ENCODE measurements around the gene PHYHIPL.

- TF ChIP-seq ZSCAN30 (tag by site-specific recombination; IDR thresholded peaks at IDR 0.05) (no peak), ZNF558 (tag by site-specific recombination; IDR thresholded peaks at IDR 0.05) (no peak), ZNF157 (tag by site-specific recombination; IDR thresholded peaks at IDR 0.05) (no peak), HOXA7 (CRISPR knock-in tag; IDR thresholded peaks at IDR 0.05; ENCODE audit: borderline replicate concordance) (no peak), CTCF (tag by site-specific recombination; IDR thresholded peaks at IDR 0.05) (no peak), ZNF133 (tag by site-specific recombination; IDR thresholded peaks at IDR 0.05) (no peak), BCL11B (tag by site-specific recombination; IDR thresholded peaks at IDR 0.05; ENCODE audit: low read depth) (no peak), ZNF146 (tag by site-specific recombination; IDR thresholded peaks at IDR 0.05) (no peak), PRDM1 (tag by site-specific recombination; IDR thresholded peaks at IDR 0.05) (no peak), ZNF580 (tag by site-specific recombination; IDR thresholded peaks at IDR 0.05) (no peak)
Measured at GRCh38 chr10:59127991-59128390, 48.5 kb upstream of the PHYHIPL start.
